WI38 (cell line): ENCODE measurements around the gene GPR101.

Source experiments
- H3K4me3 ChIP-seq: 2 replicates; pipeline ENCODE4 v1.5.1; 2011; ENCODE audit warnings: low read depth, mild to moderate bottlenecking, control low read depth, low read length
- CTCF ChIP-seq: IDR thresholded peaks from 2 replicates; pipeline ENCODE4 v1.5.1; 2012; ENCODE audit warnings: low read depth, mild to moderate bottlenecking, control low read depth, low read length

Gene GPR101

GRCh38 chrX:137058339-137059127, 24.7 kb upstream of the GPR101 start:
- H3K4me3 ChIP-seq: no peak overlapping the region
- no peak for TF ChIP-seq CTCF

- TF ChIP-seq CTCF: no peak
- H3K4me3 ChIP-seq: peak overlapping the region; percentile 51
These were observed 18.9 kb upstream of the GPR101 start for GRCh38 chrX:137052643-137053235.

GRCh38 chrX:137051978-137052642, 18.3 kb upstream of the GPR101 start:
- peak overlapping the region; percentile 51 for H3K4me3 ChIP-seq
- TF ChIP-seq CTCF: peak; percentile 71

- TF ChIP-seq CTCF: no peak
- H3K4me3 ChIP-seq: no peak overlapping the region
These were observed 11.1 kb upstream of the GPR101 start for GRCh38 chrX:137044893-137045292.

GRCh38 chrX:137043736-137044135, 9.9 kb upstream of the GPR101 start:
- TF ChIP-seq CTCF: no peak
- no peak overlapping the region for H3K4me3 ChIP-seq

GRCh38 chrX:137041329-137041728, 7.5 kb upstream of the GPR101 start:
- no peak overlapping the region for H3K4me3 ChIP-seq
- TF ChIP-seq CTCF: no peak
